ENCODE measurements around the gene ZNF148.
"Not testable (repeated sequence)": the region's sequence is repeated elsewhere in the genome, so short reads cannot be mapped to it uniquely, and the experiment has no call there.

DNA sequence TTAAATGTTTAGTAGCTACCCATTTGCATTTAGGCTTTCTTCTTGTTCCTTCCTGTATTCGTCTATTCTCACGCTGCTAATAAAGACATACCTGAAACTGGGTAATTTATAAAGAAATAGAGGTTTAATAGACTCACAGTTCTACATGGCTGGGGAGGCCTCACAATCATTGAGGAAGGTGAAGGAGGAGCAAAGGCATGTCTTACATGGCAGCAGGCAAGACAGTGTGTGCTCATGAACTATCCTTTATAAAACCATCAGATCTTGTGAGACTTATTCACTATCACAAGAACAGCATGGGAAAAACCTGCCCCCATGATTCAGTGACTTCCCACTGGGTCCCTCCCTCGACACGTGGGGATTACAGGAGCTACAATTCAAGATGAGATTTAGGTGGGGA lies 30.4 kb upstream of the ZNF148 start:
- TF ChIP-seq, protein P1, sequence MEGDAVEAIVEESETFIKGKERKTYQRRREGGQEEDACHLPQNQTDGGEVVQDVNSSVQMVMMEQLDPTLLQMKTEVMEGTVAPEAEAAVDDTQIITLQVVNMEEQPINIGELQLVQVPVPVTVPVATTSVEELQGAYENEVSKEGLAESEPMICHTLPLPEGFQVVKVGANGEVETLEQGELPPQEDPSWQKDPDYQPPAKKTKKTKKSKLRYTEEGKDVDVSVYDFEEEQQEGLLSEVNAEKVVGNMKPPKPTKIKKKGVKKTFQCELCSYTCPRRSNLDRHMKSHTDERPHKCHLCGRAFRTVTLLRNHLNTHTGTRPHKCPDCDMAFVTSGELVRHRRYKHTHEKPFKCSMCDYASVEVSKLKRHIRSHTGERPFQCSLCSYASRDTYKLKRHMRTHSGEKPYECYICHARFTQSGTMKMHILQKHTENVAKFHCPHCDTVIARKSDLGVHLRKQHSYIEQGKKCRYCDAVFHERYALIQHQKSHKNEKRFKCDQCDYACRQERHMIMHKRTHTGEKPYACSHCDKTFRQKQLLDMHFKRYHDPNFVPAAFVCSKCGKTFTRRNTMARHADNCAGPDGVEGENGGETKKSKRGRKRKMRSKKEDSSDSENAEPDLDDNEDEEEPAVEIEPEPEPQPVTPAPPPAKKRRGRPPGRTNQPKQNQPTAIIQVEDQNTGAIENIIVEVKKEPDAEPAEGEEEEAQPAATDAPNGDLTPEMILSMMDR (IDR thresholded peaks at IDR 0.05), result not testable (repeated sequence)
- not testable (repeated sequence) for TF ChIP-seq POLR2A (IDR thresholded peaks at IDR 0.05)
